Activated CD8-positive, alpha-beta memory T cell treated with anti-CD3 and anti-CD28 coated beads, Interleukin-2, amount 10 ng/mL, durations not matched to agents 7 days and 5 days (primary cell): ENCODE data around the gene PIBF1. TPM values are rescaled to one million over a fixed set of nuclear protein-coding genes. Genes with fewer than 3 reads are reported as not detected.
"Not testable (repeated sequence)": the region's sequence is repeated elsewhere in the genome, so short reads cannot be mapped to it uniquely, and the experiment has no call there.

Experiments
- ATAC-seq: fragments of 150-1000 bp; cut with Tn5 transposase; one replicate; pipeline ENCODE4 v1.10.0; 2021; ENCODE audit warnings: moderate library complexity
- CTCF ChIA-PET: fragments of 350-600 bp; sonication (Branson Sonifier 250); formaldehyde crosslinking; loops from one replicate; lab custom pipeline; 2021; ENCODE audit warnings: antibody characterized with exemption; lab: Charles Lee
- DNase-seq: peaks from one replicate; pipeline ENCODE4 v3.0.0-alpha.2; 2020
- H3K27ac Mint-ChIP-seq: one replicate; pipeline ENCODE4 v1.8.0; 2021; ENCODE audit warnings: mild to moderate bottlenecking, mixed read lengths
- H3K27me3 Mint-ChIP-seq: one replicate; pipeline ENCODE4 v1.8.0; 2021; ENCODE audit warnings: mixed read lengths
- H3K36me3 Mint-ChIP-seq: one replicate; pipeline ENCODE4 v1.8.0; 2021; ENCODE audit warnings: mild to moderate bottlenecking, mixed read lengths
- H3K4me1 Mint-ChIP-seq: one replicate; pipeline ENCODE4 v1.8.0; 2021; ENCODE audit warnings: mixed read lengths
- H3K4me3 Mint-ChIP-seq: one replicate; pipeline ENCODE4 v1.8.0; 2021; ENCODE audit warnings: mild to moderate bottlenecking, moderate library complexity, mixed read lengths
- H3K9me3 Mint-ChIP-seq: one replicate; pipeline ENCODE4 v1.8.0; 2022; ENCODE audit warnings: low read depth, mixed read lengths
- total RNA-seq, 2 experiments: library from RNA; stranded (reverse); gene quantifications; one replicate each; pipeline ENCODE4 v1.2.3, GENCODE V29; 2021

PIBF1 gene
- total RNA-seq, 2 experiments from 2014 or later, result 15.6 to 30.3 TPM

GRCh38 chr13:72842991-72843390, 61.1 kb downstream of the PIBF1 start:
- no peaks in the 10 kb centered on the region for H3K27me3 Mint-ChIP-seq
- CTCF ChIA-PET, result interaction anchor here (1.0 kb wide), 1 partner anchor 16 kb away, joined by 3 read pairs; no protein-coding TSS in a partner anchor
- no peaks in the 10 kb centered on the region for H3K4me1 Mint-ChIP-seq
- ATAC-seq, result no peak
- DNase-seq, result no peak
- H3K36me3 Mint-ChIP-seq, result peaks cover 35% of the 10 kb centered on the region
- H3K9me3 Mint-ChIP-seq, result no peaks in the 10 kb centered on the region
- H3K27ac Mint-ChIP-seq, result no peak overlapping the region
- H3K4me3 Mint-ChIP-seq, result no peak overlapping the region

GRCh38 chr13:72845148-72845547, 63.2 kb downstream of the PIBF1 start:
- H3K27ac Mint-ChIP-seq, H3K4me3 Mint-ChIP-seq, H3K27me3 Mint-ChIP-seq, H3K9me3 Mint-ChIP-seq, CTCF ChIA-PET, DNase-seq, ATAC-seq, H3K4me1 Mint-ChIP-seq: not testable (repeated sequence)
- H3K36me3 Mint-ChIP-seq, result peaks cover 35% of the 10 kb centered on the region

GRCh38 chr13:72849571-72849970, 67.6 kb downstream of the PIBF1 start:
- H3K9me3 Mint-ChIP-seq, result no peaks in the 10 kb centered on the region
- no peak overlapping the region for H3K4me3 Mint-ChIP-seq
- no peaks in the 10 kb centered on the region for H3K27me3 Mint-ChIP-seq
- H3K27ac Mint-ChIP-seq, result no peak overlapping the region
- peaks cover 8% of the 10 kb centered on the region for H3K4me1 Mint-ChIP-seq
- peaks cover 40% of the 10 kb centered on the region for H3K36me3 Mint-ChIP-seq
- DNase-seq, result no peak
- CTCF ChIA-PET, result no interaction called here
- ATAC-seq, result no peak

DNA sequence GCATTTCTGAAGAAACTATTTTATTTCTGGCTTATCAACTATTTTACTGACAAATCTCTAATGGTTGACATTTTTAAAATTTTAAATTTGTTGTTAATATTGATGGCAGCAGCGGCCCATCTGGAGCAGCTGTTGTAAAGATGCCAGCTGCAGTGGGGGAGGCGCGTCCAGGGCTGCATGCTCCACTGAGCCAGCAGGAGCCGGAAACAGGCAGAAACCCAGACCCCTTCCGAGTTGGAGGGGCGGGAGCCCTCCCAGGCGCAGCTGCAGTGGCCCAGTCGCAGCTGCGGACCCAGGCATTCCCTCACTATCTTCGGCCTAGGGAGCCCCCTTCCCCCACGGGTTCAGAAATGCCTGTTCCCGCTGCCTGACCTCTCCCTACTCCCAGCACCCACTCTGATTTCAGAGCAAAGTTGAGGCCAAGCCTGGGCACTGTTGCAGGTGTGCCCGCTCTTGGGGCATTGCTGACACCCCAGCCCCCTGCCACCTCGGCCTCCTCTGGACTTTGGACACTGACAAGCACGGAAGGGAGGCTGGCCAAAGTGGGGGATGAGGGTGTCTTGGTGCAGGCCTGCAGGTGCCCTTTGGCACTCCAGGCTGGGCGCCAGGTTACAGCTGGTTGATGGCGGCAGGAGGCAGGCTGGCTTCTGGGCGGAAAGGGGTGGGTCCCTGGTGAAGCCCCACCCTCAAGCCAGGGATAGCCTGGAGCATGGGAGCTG, 69.2 kb downstream of the PIBF1 start:
- DNase-seq (no peak), ATAC-seq (no peak)
- no peak overlapping the region for H3K27ac Mint-ChIP-seq
- no peaks in the 10 kb centered on the region for H3K9me3 Mint-ChIP-seq
- no peaks in the 10 kb centered on the region for H3K27me3 Mint-ChIP-seq
- H3K4me1 Mint-ChIP-seq, result peaks cover 8% of the 10 kb centered on the region
- H3K4me3 Mint-ChIP-seq, result no peak overlapping the region
- CTCF ChIA-PET, result no interaction called here
- H3K36me3 Mint-ChIP-seq, result peaks cover 25% of the 10 kb centered on the region

- H3K27me3 Mint-ChIP-seq, result no peaks in the 10 kb centered on the region
- no peak for DNase-seq
- ATAC-seq, result no peak
- H3K4me1 Mint-ChIP-seq, result peaks cover 8% of the 10 kb centered on the region
- H3K27ac Mint-ChIP-seq, result no peak overlapping the region
- H3K4me3 Mint-ChIP-seq, result no peak overlapping the region
- peaks cover 22% of the 10 kb centered on the region for H3K36me3 Mint-ChIP-seq
- H3K9me3 Mint-ChIP-seq, result no peaks in the 10 kb centered on the region
- CTCF ChIA-PET, result no interaction called here
Measured at GRCh38 chr13:72851678-72852014, 69.7 kb downstream of the PIBF1 start.

GRCh38 chr13:72852207-72852606, 70.3 kb downstream of the PIBF1 start:
- H3K4me3 Mint-ChIP-seq, result no peak overlapping the region
- no peak overlapping the region for H3K27ac Mint-ChIP-seq
- ATAC-seq (no peak), DNase-seq (no peak)
- CTCF ChIA-PET, result no interaction called here
- H3K9me3 Mint-ChIP-seq, result no peaks in the 10 kb centered on the region
- peaks cover 19% of the 10 kb centered on the region for H3K36me3 Mint-ChIP-seq
- H3K27me3 Mint-ChIP-seq, result no peaks in the 10 kb centered on the region
- peaks cover 8% of the 10 kb centered on the region for H3K4me1 Mint-ChIP-seq

GRCh38 chr13:72853000-72853399, 71.1 kb downstream of the PIBF1 start:
- no peaks in the 10 kb centered on the region for H3K9me3 Mint-ChIP-seq
- DNase-seq, result no peak
- CTCF ChIA-PET, result no interaction called here
- no peak for ATAC-seq
- H3K36me3 Mint-ChIP-seq, result peaks cover 14% of the 10 kb centered on the region
- H3K27me3 Mint-ChIP-seq, result no peaks in the 10 kb centered on the region
- no peak overlapping the region for H3K4me3 Mint-ChIP-seq
- H3K4me1 Mint-ChIP-seq, result peaks cover 8% of the 10 kb centered on the region
- no peak overlapping the region for H3K27ac Mint-ChIP-seq

GRCh38 chr13:72864142-72865011, 82.4 kb downstream of the PIBF1 start:
- Mint-ChIP-seq H3K4me3 (no peak overlapping the region), H3K9me3 (no peaks in the 10 kb centered on the region), H3K27ac (peak overlapping the region; percentile 21), H3K27me3 (no peaks in the 10 kb centered on the region), H3K4me1 (peaks cover 12% of the 10 kb centered on the region), H3K36me3 (peaks cover 32% of the 10 kb centered on the region)
- CTCF ChIA-PET, result interaction anchor here (1.2 kb wide), 1 partner anchor 16 kb away, joined by 3 read pairs; no protein-coding TSS in a partner anchor
- ATAC-seq (peak; percentile 36), DNase-seq (no peak)

DNA sequence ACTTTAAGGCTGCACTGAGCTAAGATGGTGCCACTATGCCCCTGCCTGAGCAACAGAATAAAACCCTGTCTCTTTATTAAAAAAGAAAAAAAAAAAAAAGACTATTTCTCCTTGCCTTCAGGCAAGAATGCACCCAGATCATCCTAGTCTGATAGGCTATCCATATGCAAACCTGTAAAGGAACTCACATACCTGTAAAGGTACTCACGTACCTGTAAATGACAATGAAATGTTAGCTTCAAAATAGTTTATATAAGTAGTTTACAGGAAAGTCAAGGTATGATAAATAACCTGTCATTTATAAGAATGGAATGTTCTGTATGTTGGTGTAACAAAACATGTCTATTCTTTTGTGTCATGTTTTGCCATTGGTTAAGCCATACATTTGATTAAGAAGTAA, 86.3 kb downstream of the PIBF1 start:
- H3K4me1 Mint-ChIP-seq, result peaks cover 12% of the 10 kb centered on the region
- no peaks in the 10 kb centered on the region for H3K9me3 Mint-ChIP-seq
- DNase-seq (no peak), ATAC-seq (no peak)
- H3K36me3 Mint-ChIP-seq, result peaks cover 35% of the 10 kb centered on the region
- no peaks in the 10 kb centered on the region for H3K27me3 Mint-ChIP-seq
- CTCF ChIA-PET, result interaction anchor here (0.5 kb wide), 1 partner anchor 294 kb away, joined by 3 read pairs; no protein-coding TSS in a partner anchor
- H3K27ac Mint-ChIP-seq, result no peak overlapping the region
- H3K4me3 Mint-ChIP-seq, result no peak overlapping the region

- Mint-ChIP-seq H3K36me3 (peaks cover 38% of the 10 kb centered on the region), H3K27ac (no peak overlapping the region), H3K4me3 (no peak overlapping the region), H3K4me1 (peaks cover 6% of the 10 kb centered on the region), H3K27me3 (no peaks in the 10 kb centered on the region), H3K9me3 (no peaks in the 10 kb centered on the region)
- no peak for ATAC-seq
- DNase-seq, result no peak
- CTCF ChIA-PET, result no interaction called here
Measured at GRCh38 chr13:72875233-72875632, 93.3 kb downstream of the PIBF1 start.

DNA sequence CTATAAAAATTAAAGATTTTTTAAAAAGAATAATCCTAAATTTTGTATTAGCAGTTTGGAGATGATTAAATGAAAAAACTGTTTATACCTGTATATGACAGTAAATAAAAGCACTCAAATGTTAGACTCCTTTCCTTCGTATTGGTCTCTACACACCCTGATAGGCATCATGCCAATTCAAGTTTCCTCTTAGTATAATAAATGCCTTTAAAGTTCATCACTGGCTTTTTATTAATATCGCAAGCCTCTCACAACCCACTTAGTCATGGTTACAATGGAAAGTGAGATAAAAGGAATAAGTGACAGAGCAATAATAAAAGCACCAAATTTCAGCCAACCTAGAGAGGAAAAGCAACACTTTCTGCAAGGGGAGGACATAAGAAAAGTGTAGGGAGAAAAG, 102.2 kb downstream of the PIBF1 start:
- peaks cover 3% of the 10 kb centered on the region for H3K9me3 Mint-ChIP-seq
- H3K27ac Mint-ChIP-seq, result no peak overlapping the region
- CTCF ChIA-PET, result no interaction called here
- H3K4me3 Mint-ChIP-seq, result no peak overlapping the region
- H3K27me3 Mint-ChIP-seq, result no peaks in the 10 kb centered on the region
- H3K36me3 Mint-ChIP-seq, result peaks cover 25% of the 10 kb centered on the region
- DNase-seq (no peak), ATAC-seq (no peak)
- H3K4me1 Mint-ChIP-seq, result no peaks in the 10 kb centered on the region

- DNase-seq (no peak), ATAC-seq (no peak)
- Mint-ChIP-seq H3K9me3 (peaks cover 3% of the 10 kb centered on the region), H3K4me3 (no peak overlapping the region), H3K27me3 (no peaks in the 10 kb centered on the region), H3K36me3 (peaks cover 19% of the 10 kb centered on the region), H3K27ac (no peak overlapping the region), H3K4me1 (no peaks in the 10 kb centered on the region)
- CTCF ChIA-PET, result no interaction called here
Measured at GRCh38 chr13:72886272-72887067, 104.5 kb downstream of the PIBF1 start.

GRCh38 chr13:72889495-72889894, 107.6 kb downstream of the PIBF1 start:
- Mint-ChIP-seq H3K4me3 (no peak overlapping the region), H3K9me3 (no peaks in the 10 kb centered on the region), H3K36me3 (peaks cover 10% of the 10 kb centered on the region), H3K27me3 (no peaks in the 10 kb centered on the region), H3K4me1 (no peaks in the 10 kb centered on the region), H3K27ac (no peak overlapping the region)
- CTCF ChIA-PET, result no interaction called here
- DNase-seq, result no peak
- ATAC-seq, result no peak
